Spinal cord (tissue), 10 donors: ENCODE data around the gene KIAA1217. TPM values are rescaled to one million over a fixed set of nuclear protein-coding genes. Genes with fewer than 3 reads are reported as not detected.
A peak's percentile ranks its signal among the peaks of the same experiment; 100 is the strongest.

Experiments
- DNase-seq, 6 donors: peaks; one replicate each; pipeline versions ENCODE4 v3.0.0 to v3.0.0-alpha.2; 2013 to 2015; ENCODE audit warnings: low spot score in 6 of 6, low read depth in 4 of 6
- H3K27ac ChIP-seq: one replicate; pipeline ENCODE4 v1.5.1; 2013; ENCODE audit warnings: low read depth, low read length, control low read depth
- H3K27me3 ChIP-seq: one replicate; pipeline ENCODE4 v1.6.1; 2013; ENCODE audit warnings: low read length; ENCODE audit not compliant: control insufficient read depth, insufficient read depth
- H3K36me3 ChIP-seq: one replicate; pipeline ENCODE4 v1.6.1; 2013; ENCODE audit warnings: low read length; ENCODE audit not compliant: control insufficient read depth, insufficient read depth
- H3K4me1 ChIP-seq: one replicate; pipeline ENCODE4 v1.6.1; 2013; ENCODE audit warnings: low read length; ENCODE audit not compliant: control insufficient read depth, insufficient read depth
- H3K4me3 ChIP-seq: one replicate; pipeline ENCODE4 v1.5.1; 2013; ENCODE audit warnings: low read depth, low read length, control low read depth
- H3K9me3 ChIP-seq: one replicate; pipeline ENCODE4 v1.6.1; 2013; ENCODE audit warnings: low read length; ENCODE audit not compliant: control insufficient read depth, insufficient read depth
- WGBS: methylation state at CpG from one replicate; pipeline ENCODE4 v1.1.5; 2013; ENCODE audit warnings: missing lambda C conversion rate; ENCODE audit not compliant: insufficient coverage; 5-methylcytosine and 5-hydroxymethylcytosine counted together
- polyA plus RNA-seq, 2 donors: library from polyadenylated mRNA; unstranded; fragments of 120-200 nt; gene quantifications; one replicate each; pipeline ENCODE4 v1.2.1, GENCODE V29; 2013; ENCODE audit not compliant: insufficient read length in 2 of 2
- total RNA-seq, 2 donors: library from RNA; depleted of rRNA in 1 of 2; stranded (reverse); fragments of 120-200 nt in 1 of 2; fragments of >200 nt in 1 of 2; gene quantifications; one replicate each; pipeline versions ENCODE4 v1.2.3 to v1.2.4, GENCODE V29; 2013 to 2014
- donor health status: healthy.

Gene KIAA1217
- total and polyA plus RNA-seq, 4 donors = 8.7 to 26.7 (median 15.3) TPM

DNA sequence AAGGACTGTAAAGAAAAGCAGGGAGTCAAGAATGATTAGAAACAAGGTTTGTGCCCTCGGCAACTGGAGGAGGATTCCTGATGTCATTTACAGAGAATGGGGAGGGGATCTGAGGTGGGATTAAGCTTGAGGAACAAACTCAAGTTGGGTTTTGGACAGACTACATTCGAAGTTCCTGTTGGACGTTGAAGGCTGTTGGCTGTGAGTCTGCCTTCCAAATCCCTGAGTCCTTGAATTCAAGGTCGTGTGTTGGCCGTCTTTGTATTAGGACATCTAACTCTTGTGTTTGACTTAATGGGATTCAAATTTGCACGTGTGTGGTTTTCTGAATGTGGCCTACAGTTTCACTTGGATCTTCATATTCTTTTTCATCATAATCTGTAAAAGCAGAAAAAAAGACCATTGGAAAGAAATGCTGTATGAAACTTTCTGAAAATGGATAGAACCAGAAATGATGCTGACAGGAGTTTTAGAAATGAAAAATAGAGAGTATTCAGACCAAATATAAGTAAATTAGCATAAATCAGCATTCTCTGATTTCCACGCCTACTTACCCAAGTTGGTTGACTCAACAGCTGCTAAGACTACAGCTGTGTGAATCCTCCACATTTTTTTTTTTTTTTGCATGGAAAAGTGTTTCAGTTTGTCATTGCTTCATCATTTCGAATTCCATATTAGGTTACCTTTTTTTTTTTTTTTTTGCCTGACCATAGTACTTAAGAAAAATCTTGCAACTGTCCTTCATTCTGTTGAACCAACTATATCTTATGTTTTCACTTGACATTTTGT, 94.8 kb downstream of the KIAA1217 start:
- DNase-seq = no peak
- Histone ChIP-seq H3K27me3 (no peaks in the 10 kb centered on the region), H3K27ac (no peak overlapping the region), H3K4me3 (no peak overlapping the region), H3K36me3 (no peaks in the 10 kb centered on the region), H3K9me3 (no peaks in the 10 kb centered on the region), H3K4me1 (no peaks in the 10 kb centered on the region)
- 95% methylated on average over 5 of the region's 8 CpGs for WGBS

- WGBS = 92% methylated on average over 5 of the region's 8 CpGs
- Histone ChIP-seq H3K27me3 (no peaks in the 10 kb centered on the region), H3K4me1 (no peaks in the 10 kb centered on the region), H3K4me3 (no peak overlapping the region), H3K9me3 (no peaks in the 10 kb centered on the region), H3K36me3 (no peaks in the 10 kb centered on the region), H3K27ac (no peak overlapping the region)
- DNase-seq = peak in 1 of 6 donors; percentile 9
These were observed 96.9 kb downstream of the KIAA1217 start for GRCh38 chr10:24305551-24306506.

GRCh38 chr10:24306507-24306875, 97.6 kb downstream of the KIAA1217 start:
- WGBS = 92% methylated on average over 2 of the region's 4 CpGs
- Histone ChIP-seq H3K9me3 (no peaks in the 10 kb centered on the region), H3K4me1 (no peaks in the 10 kb centered on the region), H3K4me3 (no peak overlapping the region), H3K36me3 (no peaks in the 10 kb centered on the region), H3K27me3 (no peaks in the 10 kb centered on the region), H3K27ac (no peak overlapping the region)
- peak in 2 of 6 donors; percentile 9 to 14 for DNase-seq

DNA sequence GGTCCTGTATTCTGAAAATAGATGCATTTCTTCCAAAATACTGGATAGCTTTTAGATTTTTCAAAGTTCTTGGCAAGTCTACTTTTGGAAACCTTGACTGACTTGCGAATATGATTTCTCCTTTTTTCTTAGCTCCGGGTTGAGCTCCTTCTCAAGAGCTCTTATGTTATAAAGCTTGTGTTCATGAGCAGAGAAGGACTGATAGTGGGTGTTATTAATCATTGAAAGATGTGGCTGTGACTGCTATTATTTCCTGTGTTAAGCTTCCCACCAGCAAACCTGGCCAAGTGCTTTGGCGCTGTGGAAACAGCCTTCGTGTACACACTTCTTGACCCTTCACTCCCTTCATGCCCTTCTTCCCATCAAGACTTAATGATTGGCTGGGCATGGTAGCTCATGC, 98.2 kb downstream of the KIAA1217 start:
- peak overlapping the region; percentile 4 for H3K27ac ChIP-seq
- H3K4me3 ChIP-seq = no peak overlapping the region
- H3K27me3 ChIP-seq = no peaks in the 10 kb centered on the region
- H3K9me3 ChIP-seq = no peaks in the 10 kb centered on the region
- H3K36me3 ChIP-seq = no peaks in the 10 kb centered on the region
- WGBS = 95% methylated on average over 3 of the region's 4 CpGs
- H3K4me1 ChIP-seq = no peaks in the 10 kb centered on the region
- DNase-seq = no peak

DNA sequence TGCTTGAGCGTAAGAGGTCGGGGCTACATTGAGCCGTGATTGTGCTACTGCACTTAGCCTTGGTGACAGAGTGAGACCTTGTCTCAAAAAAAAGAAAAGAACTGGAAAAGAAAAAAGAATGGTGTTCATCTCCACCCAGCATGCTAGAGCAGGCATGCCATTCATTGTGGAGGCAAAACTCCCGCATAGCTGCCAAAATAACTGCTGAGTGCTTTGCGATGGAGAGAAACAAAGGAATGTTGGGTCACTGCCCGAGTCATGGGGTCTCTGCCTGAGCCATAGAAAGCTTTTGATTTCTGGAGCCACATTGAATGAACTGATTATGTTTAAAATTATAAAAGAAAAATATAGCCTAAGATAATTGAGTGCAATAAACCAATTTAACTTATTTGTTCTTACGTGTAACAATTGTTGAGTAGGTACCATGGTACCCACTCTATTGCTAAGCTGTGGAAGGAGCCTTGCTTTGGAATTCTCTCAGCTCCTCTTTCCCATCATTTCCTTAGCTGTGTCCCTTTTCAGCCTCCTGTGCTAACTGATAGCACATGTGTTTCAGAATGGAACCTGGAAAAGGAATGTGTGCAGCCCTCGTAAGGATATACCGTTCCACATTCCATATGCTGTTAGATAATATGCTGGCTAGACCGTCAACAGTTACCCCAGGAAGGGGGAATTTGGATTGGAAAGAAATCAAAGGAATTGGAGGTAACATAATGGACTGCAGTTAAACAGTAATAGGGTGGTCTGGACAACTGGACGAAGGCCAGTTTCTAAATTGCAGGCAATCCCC, 99.0 kb downstream of the KIAA1217 start:
- H3K36me3 ChIP-seq = no peaks in the 10 kb centered on the region
- H3K4me3 ChIP-seq = no peak overlapping the region
- WGBS = 50% methylated on average over 5 of the region's 11 CpGs
- DNase-seq = peak in 2 of 6 donors; percentile 29 to 72
- no peaks in the 10 kb centered on the region for H3K9me3 ChIP-seq
- H3K4me1 ChIP-seq = no peaks in the 10 kb centered on the region
- no peaks in the 10 kb centered on the region for H3K27me3 ChIP-seq
- H3K27ac ChIP-seq = peak overlapping the region; percentile 42

DNA sequence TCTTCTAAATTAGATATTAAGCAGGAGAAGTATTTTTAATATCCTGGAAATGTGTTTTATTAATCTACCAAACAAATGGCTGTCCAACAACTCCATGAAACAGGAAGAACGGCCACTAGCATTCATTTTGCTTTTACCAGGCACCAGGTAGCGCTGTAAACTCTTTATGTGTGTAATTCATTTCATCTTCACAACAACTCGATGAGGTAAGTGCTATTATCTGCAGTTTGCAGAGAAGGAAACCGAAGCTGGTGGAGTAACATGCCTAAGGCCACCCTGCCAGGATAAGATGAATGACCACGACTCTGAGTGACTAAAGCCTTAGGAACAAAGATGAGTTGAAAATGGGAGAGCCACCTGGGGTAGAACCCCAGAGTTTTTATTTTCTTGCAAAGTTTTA, 101.2 kb downstream of the KIAA1217 start:
- H3K4me1 ChIP-seq = no peaks in the 10 kb centered on the region
- no peaks in the 10 kb centered on the region for H3K36me3 ChIP-seq
- H3K27me3 ChIP-seq = no peaks in the 10 kb centered on the region
- no CpG with 5 or more reads among the region's 5 CpGs for WGBS
- no peak for DNase-seq
- no peaks in the 10 kb centered on the region for H3K9me3 ChIP-seq
- H3K27ac ChIP-seq = no peak overlapping the region
- H3K4me3 ChIP-seq = no peak overlapping the region

DNA sequence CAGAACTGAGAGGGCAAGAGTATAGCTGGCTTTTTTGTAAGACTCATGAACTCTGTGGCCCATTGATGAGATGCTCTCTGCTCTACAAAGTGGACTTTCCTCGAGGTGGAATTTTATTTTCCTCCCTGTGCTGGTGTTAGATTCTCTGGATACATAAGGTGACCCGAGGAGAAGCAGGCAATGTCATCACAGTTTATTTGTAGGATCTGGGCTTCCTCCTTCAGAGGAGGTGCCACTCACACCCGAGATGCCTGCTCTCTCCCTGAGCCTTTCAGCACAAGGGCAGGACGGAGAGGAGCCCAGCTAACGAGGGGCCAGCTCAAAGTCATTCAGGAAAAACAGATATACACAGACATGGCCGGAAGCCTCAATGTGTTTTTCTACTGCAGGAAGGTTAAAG, 103.0 kb downstream of the KIAA1217 start:
- 65% methylated on average over 3 of the region's 6 CpGs for WGBS
- no peaks in the 10 kb centered on the region for H3K4me1 ChIP-seq
- no peaks in the 10 kb centered on the region for H3K9me3 ChIP-seq
- no peak overlapping the region for H3K4me3 ChIP-seq
- no peak overlapping the region for H3K27ac ChIP-seq
- no peak for DNase-seq
- H3K27me3 ChIP-seq = no peaks in the 10 kb centered on the region
- no peaks in the 10 kb centered on the region for H3K36me3 ChIP-seq

DNA sequence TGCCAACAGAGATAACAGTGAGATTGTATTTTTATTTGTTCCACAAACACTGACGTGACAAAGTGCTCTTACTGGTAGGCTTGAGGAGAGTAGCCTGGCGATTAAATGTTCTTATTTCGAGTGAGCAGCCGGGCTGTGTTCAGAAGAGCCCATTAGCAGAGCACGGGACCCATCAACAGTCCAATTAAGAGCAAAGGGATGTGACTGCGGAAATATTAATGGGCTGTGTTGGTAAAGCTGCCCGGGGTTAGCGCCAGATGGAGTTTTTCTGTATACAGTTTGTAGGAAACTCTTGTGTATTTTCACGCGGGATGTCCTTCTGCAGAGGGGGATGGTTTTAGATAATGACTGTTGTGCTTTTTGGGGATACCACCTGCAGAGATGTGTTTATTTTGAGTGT, 104.3 kb downstream of the KIAA1217 start:
- Histone ChIP-seq H3K9me3 (no peaks in the 10 kb centered on the region), H3K27ac (no peak overlapping the region), H3K27me3 (no peaks in the 10 kb centered on the region), H3K4me3 (no peak overlapping the region), H3K36me3 (no peaks in the 10 kb centered on the region), H3K4me1 (no peaks in the 10 kb centered on the region)
- peak in 1 of 6 donors; percentile 66 for DNase-seq
- 77% methylated on average over 10 of the region's 10 CpGs for WGBS

DNA sequence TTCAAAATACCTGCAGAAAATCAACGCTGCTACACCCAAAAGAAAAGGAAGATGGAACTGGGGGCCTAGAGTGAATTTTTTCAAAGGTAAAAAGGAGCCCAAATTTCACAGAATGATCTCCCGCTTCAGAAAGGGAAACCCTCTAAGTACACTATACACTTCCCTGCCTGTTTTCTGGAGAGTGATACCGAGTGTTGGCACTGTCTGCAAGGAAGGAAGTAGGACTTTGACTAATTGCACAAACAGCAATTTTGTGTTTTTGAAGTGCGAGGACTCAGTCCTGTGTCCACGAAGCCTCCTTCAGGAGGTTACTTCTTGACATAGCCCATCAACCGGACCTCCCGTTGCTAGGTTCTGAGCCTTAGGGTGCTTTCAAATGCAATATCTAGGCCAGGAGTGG, 106.3 kb downstream of the KIAA1217 start:
- no peak for DNase-seq
- Histone ChIP-seq H3K4me3 (no peak overlapping the region), H3K27me3 (no peaks in the 10 kb centered on the region), H3K4me1 (no peaks in the 10 kb centered on the region), H3K9me3 (no peaks in the 10 kb centered on the region), H3K36me3 (no peaks in the 10 kb centered on the region), H3K27ac (no peak overlapping the region)
- 85% methylated on average over 4 of the region's 7 CpGs for WGBS
